H1 (cell line): ENCODE measurements around the gene PRPH2. TPM values are rescaled to one million over a fixed set of nuclear protein-coding genes. Genes with fewer than 3 reads are reported as not detected.

Source experiments
- HDAC6 ChIP-seq: IDR thresholded peaks from one replicate; pipeline ENCODE4 v1.7.1; 2012; ENCODE audit warnings: low read depth, mild to moderate bottlenecking, inconsistent platforms, low read length, moderate library complexity
- KDM4A ChIP-seq: IDR thresholded peaks from one replicate; pipeline ENCODE4 v1.7.1; 2012; ENCODE audit warnings: low read depth, mild to moderate bottlenecking, moderate library complexity, low read length, inconsistent platforms; ENCODE audit not compliant: severe bottlenecking
- RAD21 ChIP-seq, 2 experiments: IDR thresholded peaks in 1 of 2; conservative IDR thresholded peaks in 1 of 2; 2 replicates each; pipeline ENCODE4 v1.6.1; 2011; ENCODE audit warnings: low read depth in 2 of 2, low read length in 2 of 2, improper control_type of control experiment in 1 of 2, inconsistent platforms in 1 of 2, mild to moderate bottlenecking in 1 of 2, moderate library complexity in 1 of 2
- SUZ12 ChIP-seq: fragments of 200-600 bp; sonication (generic); IDR thresholded peaks from 2 replicates; pipeline ENCODE4 v1.6.1; 2012; ENCODE audit warnings: mild to moderate bottlenecking, inconsistent platforms, low read length, moderate library complexity, mixed read lengths
- ZNF274 ChIP-seq: IDR thresholded peaks from 2 replicates; pipeline ENCODE4 v1.7.0; 2012; ENCODE audit warnings: low read length, borderline replicate concordance; ENCODE audit errors: extremely low read depth
- polyA plus RNA-seq, 7 experiments: library from polyadenylated mRNA; depleted of rRNA in 3 of 7; stranded (reverse) in 5 of 7; unstranded in 2 of 7; fragments of >200 nt in 5 of 7; fragments of 200-250 nt in 2 of 7; gene quantifications; 1 replicate in 5 of 7; 2 replicates in 1 of 7; 4 replicates in 1 of 7; pipeline versions ENCODE4 v1.2.1 to v1.2.3, GENCODE V29; 2011 to 2013; ENCODE audit warnings: missing spikeins in 2 of 7, mixed read lengths in 2 of 7
- total RNA-seq: library from RNA; stranded (reverse); fragmentation: NEBNext Ultra II Directional; extraction: Animal tissue kit (Norgen Biotek cat#: 25700); gene quantifications from 2 replicates; pipeline ENCODE4 v1.2.1, GENCODE V29; 2021

Gene PRPH2
- total and polyA plus RNA-seq, 2 of the 8 experiments (the other 6 are each of a cell fraction or from before 2014, with no cell fraction given) = 0.23 to 0.65 TPM

DNA sequence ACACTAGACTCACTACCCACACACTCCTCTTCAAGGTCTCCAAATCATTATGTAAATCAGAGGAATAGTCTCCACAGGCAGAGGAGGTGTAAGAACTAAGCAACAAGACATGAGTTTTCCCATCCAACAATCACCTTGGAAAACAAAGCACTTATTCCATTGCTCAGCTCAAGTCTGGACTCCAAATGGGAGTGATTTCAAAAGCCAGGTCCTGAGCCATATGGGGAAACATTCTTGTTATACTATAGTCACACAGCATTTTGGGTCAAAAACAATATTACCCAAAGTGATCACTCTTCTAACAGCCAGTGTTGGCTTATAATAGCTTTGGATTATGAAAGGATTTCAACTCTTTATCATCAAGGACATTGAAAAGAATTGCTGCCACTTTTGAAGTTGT, 3.6 kb upstream of the PRPH2 start (continued):
- TF ChIP-seq RAD21 (IDR thresholded peaks at IDR 0.05 in 1 of 2, conservative IDR thresholded peaks at IDR 0.05 in 1 of 2; ENCODE audit: low read depth in 2 of 2, low read length in 2 of 2) (no peak), KDM4A (no peak), ZNF274 (no peak), HDAC6 (no peak), SUZ12 (no peak)
- TF ChIP-seq, all 59 proteins: peak for 0
